WTC11 (cell line): ENCODE results near the gene WNT6.

Source experiments
- JUN ChIP-seq: sonication (generic); formaldehyde crosslinking; IDR thresholded peaks from 2 replicates; pipeline ENCODE4 v1.8.0; 2023; ENCODE audit warnings: mild to moderate bottlenecking, missing genetic modification reagents
- TF ChIP-seq, protein P1 (sequence below): sonication (generic); formaldehyde crosslinking; IDR thresholded peaks from 2 replicates; pipeline ENCODE4 v1.8.0; 2022; ENCODE audit warnings: mild to moderate bottlenecking, missing genetic modification reagents
- TF ChIP-seq, protein P2 (sequence below): fragments of 200-600 bp; IDR thresholded peaks from 2 replicates; pipeline ENCODE4 v1.8.0; 2022; ENCODE audit warnings: antibody characterized with exemption

DNA sequence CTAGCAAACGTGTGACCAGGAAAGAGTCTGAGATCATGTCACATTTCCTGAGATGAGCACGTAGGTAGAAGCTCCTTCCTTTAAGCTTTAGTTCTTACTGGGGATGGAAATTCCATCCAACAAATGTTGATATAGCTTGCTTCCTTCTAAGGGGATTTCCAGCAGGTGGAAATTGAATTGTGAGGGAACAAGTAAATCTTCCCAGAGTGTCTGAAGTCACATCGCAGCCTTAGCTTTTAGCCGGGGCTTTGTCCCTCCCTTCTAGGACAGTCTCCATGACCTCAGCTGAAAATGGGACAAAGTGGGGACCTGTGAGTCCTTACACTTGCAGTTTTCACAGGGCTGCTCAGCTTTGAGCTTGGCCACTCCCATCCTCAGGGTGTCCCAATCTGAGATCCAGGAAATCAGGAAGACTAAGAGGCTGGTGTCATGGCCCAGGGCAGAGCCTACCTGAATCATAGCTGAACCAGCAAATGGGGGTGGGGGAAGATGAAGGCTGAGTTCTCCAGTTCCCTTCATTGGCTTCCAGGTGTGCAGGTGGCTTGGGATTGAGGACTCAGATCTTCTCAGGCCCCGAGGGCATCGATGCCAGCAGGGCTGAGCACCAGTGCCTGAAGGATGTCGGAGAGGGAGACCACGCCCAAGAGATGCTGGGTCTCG is 36.3 kb upstream of the WNT6 start:
- TF ChIP-seq, protein P1, sequence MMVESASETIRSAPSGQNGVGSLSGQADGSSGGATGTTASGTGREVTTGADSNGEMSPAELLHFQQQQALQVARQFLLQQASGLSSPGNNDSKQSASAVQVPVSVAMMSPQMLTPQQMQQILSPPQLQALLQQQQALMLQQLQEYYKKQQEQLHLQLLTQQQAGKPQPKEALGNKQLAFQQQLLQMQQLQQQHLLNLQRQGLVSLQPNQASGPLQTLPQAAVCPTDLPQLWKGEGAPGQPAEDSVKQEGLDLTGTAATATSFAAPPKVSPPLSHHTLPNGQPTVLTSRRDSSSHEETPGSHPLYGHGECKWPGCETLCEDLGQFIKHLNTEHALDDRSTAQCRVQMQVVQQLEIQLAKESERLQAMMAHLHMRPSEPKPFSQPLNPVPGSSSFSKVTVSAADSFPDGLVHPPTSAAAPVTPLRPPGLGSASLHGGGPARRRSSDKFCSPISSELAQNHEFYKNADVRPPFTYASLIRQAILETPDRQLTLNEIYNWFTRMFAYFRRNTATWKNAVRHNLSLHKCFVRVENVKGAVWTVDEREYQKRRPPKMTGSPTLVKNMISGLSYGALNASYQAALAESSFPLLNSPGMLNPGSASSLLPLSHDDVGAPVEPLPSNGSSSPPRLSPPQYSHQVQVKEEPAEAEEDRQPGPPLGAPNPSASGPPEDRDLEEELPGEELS (CRISPR knock-in tag) = no peak
- TF ChIP-seq, protein P2, sequence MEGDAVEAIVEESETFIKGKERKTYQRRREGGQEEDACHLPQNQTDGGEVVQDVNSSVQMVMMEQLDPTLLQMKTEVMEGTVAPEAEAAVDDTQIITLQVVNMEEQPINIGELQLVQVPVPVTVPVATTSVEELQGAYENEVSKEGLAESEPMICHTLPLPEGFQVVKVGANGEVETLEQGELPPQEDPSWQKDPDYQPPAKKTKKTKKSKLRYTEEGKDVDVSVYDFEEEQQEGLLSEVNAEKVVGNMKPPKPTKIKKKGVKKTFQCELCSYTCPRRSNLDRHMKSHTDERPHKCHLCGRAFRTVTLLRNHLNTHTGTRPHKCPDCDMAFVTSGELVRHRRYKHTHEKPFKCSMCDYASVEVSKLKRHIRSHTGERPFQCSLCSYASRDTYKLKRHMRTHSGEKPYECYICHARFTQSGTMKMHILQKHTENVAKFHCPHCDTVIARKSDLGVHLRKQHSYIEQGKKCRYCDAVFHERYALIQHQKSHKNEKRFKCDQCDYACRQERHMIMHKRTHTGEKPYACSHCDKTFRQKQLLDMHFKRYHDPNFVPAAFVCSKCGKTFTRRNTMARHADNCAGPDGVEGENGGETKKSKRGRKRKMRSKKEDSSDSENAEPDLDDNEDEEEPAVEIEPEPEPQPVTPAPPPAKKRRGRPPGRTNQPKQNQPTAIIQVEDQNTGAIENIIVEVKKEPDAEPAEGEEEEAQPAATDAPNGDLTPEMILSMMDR = no peak
- TF ChIP-seq JUN (CRISPR knock-in tag) = no peak
